MG63 (cell line): ENCODE results near the gene VEGFC. TPM values are rescaled to one million over a fixed set of nuclear protein-coding genes. Genes with fewer than 3 reads are reported as not detected.

Source experiments
- DNase-seq: peaks from one replicate; pipeline ENCODE4 v3.0.0-alpha.2; 2020
- H3K27me3 ChIP-seq: fragments of 250-450 bp; sonication (Bioruptor Pico); 2 replicates; pipeline ENCODE4 v1.5.1; 2020; ENCODE audit warnings: mild to moderate bottlenecking, moderate library complexity
- H3K36me3 ChIP-seq: fragments of 250-450 bp; sonication (Bioruptor Pico); 2 replicates; pipeline ENCODE4 v1.5.1; 2020; ENCODE audit warnings: mild to moderate bottlenecking, moderate library complexity
- H3K4me3 ChIP-seq: fragments of 250-450 bp; sonication (Bioruptor Pico); 2 replicates; pipeline ENCODE4 v1.5.1; 2020; ENCODE audit warnings: mild to moderate bottlenecking, moderate library complexity
- H3K9me3 ChIP-seq: fragments of 250-450 bp; sonication (Bioruptor Pico); 2 replicates; pipeline ENCODE4 v1.5.1; 2020; ENCODE audit warnings: mild to moderate bottlenecking, moderate library complexity
- total RNA-seq: library from RNA; depleted of rRNA; stranded (reverse); fragments of >200 nt; shearing (Covaris generic); gene quantifications from 2 replicates; pipeline ENCODE4 v1.2.3, GENCODE V29; 2014; ENCODE audit warnings: low replicate concordance

The VEGFC gene
- total RNA-seq, 1 experiment from 2014 or later = 19.9 TPM

GRCh38 chr4:176806778-176807375, 14.2 kb upstream of the VEGFC start:
- Histone ChIP-seq H3K4me3 (no peak overlapping the region), H3K27me3 (no peaks in the 10 kb centered on the region), H3K9me3 (peaks cover 20% of the 10 kb centered on the region), H3K36me3 (no peaks in the 10 kb centered on the region)
- DNase-seq = no peak

GRCh38 chr4:176805155-176805554, 12.4 kb upstream of the VEGFC start:
- no peak overlapping the region for H3K4me3 ChIP-seq
- H3K27me3 ChIP-seq = no peaks in the 10 kb centered on the region
- DNase-seq = no peak
- H3K36me3 ChIP-seq = no peaks in the 10 kb centered on the region
- peaks cover 20% of the 10 kb centered on the region for H3K9me3 ChIP-seq

- Histone ChIP-seq H3K9me3 (peaks cover 22% of the 10 kb centered on the region), H3K4me3 (no peak overlapping the region), H3K36me3 (no peaks in the 10 kb centered on the region), H3K27me3 (no peaks in the 10 kb centered on the region)
- no peak for DNase-seq
These were observed 8.3 kb upstream of the VEGFC start for GRCh38 chr4:176800891-176801534.

- no peak for DNase-seq
- Histone ChIP-seq H3K27me3 (no peaks in the 10 kb centered on the region), H3K9me3 (peaks cover 22% of the 10 kb centered on the region), H3K36me3 (no peaks in the 10 kb centered on the region), H3K4me3 (no peak overlapping the region)
These were observed 6.9 kb upstream of the VEGFC start for GRCh38 chr4:176799653-176800052.

- Histone ChIP-seq H3K36me3 (no peaks in the 10 kb centered on the region), H3K27me3 (no peaks in the 10 kb centered on the region), H3K4me3 (no peak overlapping the region), H3K9me3 (peaks cover 20% of the 10 kb centered on the region)
- DNase-seq = no peak
These were observed 5.8 kb upstream of the VEGFC start for GRCh38 chr4:176798540-176798939.

- no peak overlapping the region for H3K4me3 ChIP-seq
- no peaks in the 10 kb centered on the region for H3K27me3 ChIP-seq
- H3K36me3 ChIP-seq = peaks cover 2% of the 10 kb centered on the region; the same call in 1 of the 2 replicates
- DNase-seq = no peak
- H3K9me3 ChIP-seq = peaks cover 20% of the 10 kb centered on the region
These were observed 2.7 kb upstream of the VEGFC start for GRCh38 chr4:176795441-176795840.

- H3K9me3 ChIP-seq = peaks cover 19% of the 10 kb centered on the region
- no peak overlapping the region for H3K4me3 ChIP-seq
- H3K27me3 ChIP-seq = no peaks in the 10 kb centered on the region
- DNase-seq = no peak
- H3K36me3 ChIP-seq = peaks cover 2% of the 10 kb centered on the region; the same call in 1 of the 2 replicates
These were observed 1.9 kb upstream of the VEGFC start for GRCh38 chr4:176794651-176795050.

- Histone ChIP-seq H3K4me3 (no peak overlapping the region), H3K27me3 (no peaks in the 10 kb centered on the region), H3K9me3 (peaks cover 17% of the 10 kb centered on the region), H3K36me3 (peaks cover 2% of the 10 kb centered on the region; the same call in 1 of the 2 replicates)
- DNase-seq = peak; percentile 88
These were observed 1.4 kb upstream of the VEGFC start for GRCh38 chr4:176794151-176794550.

GRCh38 chr4:176793060-176793605, 411 bp upstream of the VEGFC start:
- Histone ChIP-seq H3K27me3 (no peaks in the 10 kb centered on the region), H3K9me3 (peaks cover 14% of the 10 kb centered on the region), H3K4me3 (peak overlapping the region; percentile 2; the same call in 1 of the 2 replicates), H3K36me3 (peaks cover 2% of the 10 kb centered on the region)
- DNase-seq = no peak

GRCh38 chr4:176791591-176792325, 964 bp downstream of the VEGFC start:
- Histone ChIP-seq H3K4me3 (peak overlapping the region; percentile 63), H3K9me3 (peaks cover 5% of the 10 kb centered on the region), H3K27me3 (no peaks in the 10 kb centered on the region), H3K36me3 (peaks cover 2% of the 10 kb centered on the region)
- DNase-seq = peak; percentile 69

GRCh38 chr4:176790398-176790797, 2.3 kb downstream of the VEGFC start:
- no peak for DNase-seq
- H3K4me3 ChIP-seq = peak overlapping the region; percentile 63
- H3K9me3 ChIP-seq = no peaks in the 10 kb centered on the region
- H3K36me3 ChIP-seq = peaks cover 2% of the 10 kb centered on the region
- no peaks in the 10 kb centered on the region for H3K27me3 ChIP-seq

- Histone ChIP-seq H3K36me3 (peaks cover 2% of the 10 kb centered on the region), H3K4me3 (peak overlapping the region; percentile 63), H3K27me3 (no peaks in the 10 kb centered on the region), H3K9me3 (no peaks in the 10 kb centered on the region)
- peak; percentile 48 for DNase-seq
These were observed 2.8 kb downstream of the VEGFC start for GRCh38 chr4:176789955-176790354.

- no peak for DNase-seq
- H3K36me3 ChIP-seq = peaks cover 2% of the 10 kb centered on the region
- no peaks in the 10 kb centered on the region for H3K9me3 ChIP-seq
- no peaks in the 10 kb centered on the region for H3K27me3 ChIP-seq
- H3K4me3 ChIP-seq = peak overlapping the region; percentile 63
These were observed 3.8 kb downstream of the VEGFC start for GRCh38 chr4:176788971-176789370.

GRCh38 chr4:176788248-176788647, 4.5 kb downstream of the VEGFC start:
- Histone ChIP-seq H3K36me3 (peaks cover 2% of the 10 kb centered on the region), H3K27me3 (no peaks in the 10 kb centered on the region), H3K9me3 (no peaks in the 10 kb centered on the region), H3K4me3 (peak overlapping the region; percentile 63)
- no peak for DNase-seq

GRCh38 chr4:176784816-176785215, 7.9 kb downstream of the VEGFC start:
- H3K4me3 ChIP-seq = no peak overlapping the region
- DNase-seq = no peak
- H3K9me3 ChIP-seq = no peaks in the 10 kb centered on the region
- H3K36me3 ChIP-seq = no peaks in the 10 kb centered on the region; the same call in none of the 2 replicates
- no peaks in the 10 kb centered on the region for H3K27me3 ChIP-seq

GRCh38 chr4:176782794-176783193, 9.9 kb downstream of the VEGFC start:
- no peaks in the 10 kb centered on the region for H3K27me3 ChIP-seq
- no peaks in the 10 kb centered on the region for H3K36me3 ChIP-seq
- no peak overlapping the region for H3K4me3 ChIP-seq
- no peaks in the 10 kb centered on the region for H3K9me3 ChIP-seq
- no peak for DNase-seq

GRCh38 chr4:176782191-176782590, 10.5 kb downstream of the VEGFC start:
- Histone ChIP-seq H3K36me3 (no peaks in the 10 kb centered on the region), H3K9me3 (no peaks in the 10 kb centered on the region), H3K27me3 (no peaks in the 10 kb centered on the region), H3K4me3 (no peak overlapping the region)
- DNase-seq = no peak
